Astrocyte (in vitro differentiated cells and primary cell): Measurements from ENCODE around the gene PXDC1. TPM values are rescaled to one million over a fixed set of nuclear protein-coding genes. Genes with fewer than 3 reads are reported as not detected.
"Not testable (repeated sequence)": the region's sequence is repeated elsewhere in the genome, so short reads cannot be mapped to it uniquely, and the experiment has no call there.

Experiments used
- DNase-seq: peaks from one replicate; pipeline ENCODE4 v3.0.0-alpha.2; 2010; ENCODE audit warnings: low read depth
- FAIRE-seq: peaks from 2 replicates; lab custom pipeline; 2011; peaks lifted over from hg19 to GRCh38; lab: Jason Lieb, UNC
- H2AFZ ChIP-seq: 2 replicates; pipeline ENCODE4 v1.6.0; 2012; ENCODE audit warnings: low read depth, low read length, inconsistent platforms
- H3K27ac ChIP-seq: 2 replicates; pipeline ENCODE4 v1.5.1; 2011; ENCODE audit warnings: low read depth, low read length, inconsistent platforms
- H3K27me3 ChIP-seq: 2 replicates; pipeline ENCODE4 v1.6.0; 2011; ENCODE audit warnings: low read length, inconsistent platforms; ENCODE audit not compliant: insufficient read depth
- H3K36me3 ChIP-seq: 2 replicates; pipeline ENCODE4 v1.5.1; 2011; ENCODE audit warnings: low read length, inconsistent platforms; ENCODE audit not compliant: insufficient read depth
- H3K4me1 ChIP-seq: 2 replicates; pipeline ENCODE4 v1.5.1; 2011; ENCODE audit warnings: low read length, inconsistent platforms; ENCODE audit not compliant: insufficient read depth
- H3K4me2 ChIP-seq: 2 replicates; pipeline ENCODE4 v1.6.0; 2012; ENCODE audit warnings: low read length, inconsistent platforms
- H3K4me3 ChIP-seq: 2 replicates; pipeline ENCODE4 v1.5.1; 2011; ENCODE audit warnings: low read depth, mild to moderate bottlenecking, low read length, inconsistent platforms; ENCODE audit not compliant: insufficient read depth
- H3K79me2 ChIP-seq: 2 replicates; pipeline ENCODE4 v1.6.0; 2012; ENCODE audit warnings: mild to moderate bottlenecking, low read length, inconsistent platforms; ENCODE audit not compliant: insufficient read depth
- H3K9ac ChIP-seq: 2 replicates; pipeline ENCODE4 v1.6.0; 2012; ENCODE audit warnings: mild to moderate bottlenecking, low read length, inconsistent platforms
- H3K9me3 ChIP-seq: 2 replicates; pipeline ENCODE4 v1.5.1; 2012; ENCODE audit warnings: low read depth, mild to moderate bottlenecking, low read length, inconsistent platforms; ENCODE audit not compliant: insufficient read depth
- H4K20me1 ChIP-seq: 2 replicates; pipeline ENCODE4 v1.6.0; 2012; ENCODE audit warnings: low read length, inconsistent platforms; ENCODE audit not compliant: insufficient read depth
- H3K27ac Mint-ChIP-seq: one replicate; pipeline ENCODE4 v1.8.0; 2021; ENCODE audit warnings: mild to moderate bottlenecking, mixed read lengths; ENCODE audit not compliant: unreplicated experiment
- H3K27me3 Mint-ChIP-seq: one replicate; pipeline ENCODE4 v1.8.0; 2021; ENCODE audit warnings: low read depth, mixed read lengths; ENCODE audit not compliant: unreplicated experiment
- H3K36me3 Mint-ChIP-seq: one replicate; pipeline ENCODE4 v1.8.0; 2021; ENCODE audit warnings: low read depth, mixed read lengths; ENCODE audit not compliant: unreplicated experiment
- H3K4me1 Mint-ChIP-seq: one replicate; pipeline ENCODE4 v1.8.0; 2021; ENCODE audit warnings: low read depth, mixed read lengths; ENCODE audit not compliant: unreplicated experiment
- H3K4me3 Mint-ChIP-seq: one replicate; pipeline ENCODE4 v1.8.0; 2021; ENCODE audit warnings: mild to moderate bottlenecking, moderate library complexity, mixed read lengths; ENCODE audit not compliant: unreplicated experiment
- H3K9me3 Mint-ChIP-seq: one replicate; pipeline ENCODE4 v1.8.0; 2021; ENCODE audit warnings: mild to moderate bottlenecking, mixed read lengths; ENCODE audit not compliant: unreplicated experiment
- CTCF ChIP-seq: IDR thresholded peaks from 2 replicates; pipeline ENCODE4 v1.5.1; 2011; ENCODE audit warnings: low read depth, mild to moderate bottlenecking, inconsistent platforms, low read length, moderate library complexity; ENCODE audit not compliant: insufficient read depth
- EZH2 ChIP-seq: IDR thresholded peaks from 2 replicates; pipeline ENCODE4 v1.6.1; 2012; ENCODE audit warnings: mild to moderate bottlenecking, low read length, inconsistent platforms; ENCODE audit not compliant: insufficient read depth
- total RNA-seq: library from RNA; stranded (reverse); gene quantifications from 2 replicates; pipeline ENCODE4 v1.2.1, GENCODE V29; 2021

Gene PXDC1
- total RNA-seq, 1 donor from 2014 or later, result 58.2 TPM

DNA sequence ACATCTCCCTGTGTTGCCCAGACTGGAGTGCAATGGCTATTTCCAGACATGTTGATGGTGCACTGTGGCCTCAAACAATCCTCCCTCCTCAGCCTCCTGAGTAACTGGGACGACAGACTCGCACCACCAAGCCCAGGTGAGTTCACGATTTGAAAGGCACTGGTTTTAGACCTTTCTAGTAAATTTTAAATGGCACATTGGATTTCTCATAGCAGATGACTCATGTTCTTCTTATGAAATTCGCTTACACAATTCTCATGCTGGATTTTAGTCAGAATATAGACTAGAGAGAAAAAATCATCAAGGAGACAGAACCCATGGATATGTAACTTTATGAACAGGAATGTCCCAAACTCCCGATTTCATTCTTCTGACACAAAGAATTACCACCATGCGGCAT lies 18.1 kb upstream of the PXDC1 start:
- Mint-ChIP-seq H3K36me3 (no peaks in the 10 kb centered on the region), H3K4me1 (peaks cover 16% of the 10 kb centered on the region), H3K27ac (no peak overlapping the region), H3K4me3 (no peak overlapping the region), H3K27me3 (no peaks in the 10 kb centered on the region), H3K9me3 (peaks cover 12% of the 10 kb centered on the region)
- DNase-seq (no peak), FAIRE-seq (no peak)
- H3K9ac ChIP-seq, result no peak overlapping the region
- H2AFZ ChIP-seq, result no peak overlapping the region
- peaks cover 3% of the 10 kb centered on the region for H3K27me3 ChIP-seq
- no peaks in the 10 kb centered on the region for H3K79me2 ChIP-seq
- H3K4me2 ChIP-seq, result peak overlapping the region; percentile 18
- no peaks in the 10 kb centered on the region for H4K20me1 ChIP-seq
- no peak overlapping the region for H3K27ac ChIP-seq
- no peaks in the 10 kb centered on the region for H3K9me3 ChIP-seq
- H3K36me3 ChIP-seq, result no peaks in the 10 kb centered on the region
- no peak for TF ChIP-seq CTCF
- TF ChIP-seq EZH2, result no peak
- no peaks in the 10 kb centered on the region for H3K4me1 ChIP-seq
- H3K4me3 ChIP-seq, result no peak overlapping the region

DNA sequence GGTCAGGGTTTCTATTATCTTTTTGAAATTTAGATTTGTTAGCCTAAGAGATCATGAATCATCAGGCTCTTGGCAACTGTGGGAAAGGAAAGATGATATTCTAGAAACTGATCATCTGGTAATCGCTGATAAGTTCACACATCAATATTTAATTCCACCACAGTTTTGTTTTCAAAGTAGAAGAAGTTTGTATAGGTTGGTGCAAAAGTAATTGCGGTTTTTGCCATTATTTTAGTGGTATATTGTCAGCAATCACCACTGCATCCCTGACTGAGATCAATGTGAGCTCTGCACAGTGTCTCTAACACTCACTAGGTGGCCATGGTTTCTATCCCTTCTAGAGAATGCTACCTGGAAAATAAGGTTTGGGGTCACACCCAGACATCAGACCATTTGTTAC lies 17.0 kb upstream of the PXDC1 start:
- Histone ChIP-seq H3K9me3 (no peaks in the 10 kb centered on the region), H3K27ac (no peak overlapping the region), H3K9ac (no peak overlapping the region), H3K4me3 (no peak overlapping the region), H3K27me3 (peaks cover 3% of the 10 kb centered on the region), H3K79me2 (no peaks in the 10 kb centered on the region), H2AFZ (no peak overlapping the region), H3K4me2 (no peak overlapping the region), H4K20me1 (no peaks in the 10 kb centered on the region), H3K4me1 (no peaks in the 10 kb centered on the region), H3K36me3 (no peaks in the 10 kb centered on the region)
- Mint-ChIP-seq H3K27ac (no peak overlapping the region), H3K4me3 (no peak overlapping the region), H3K4me1 (peaks cover 16% of the 10 kb centered on the region), H3K9me3 (peaks cover 12% of the 10 kb centered on the region), H3K36me3 (no peaks in the 10 kb centered on the region), H3K27me3 (peaks cover 3% of the 10 kb centered on the region)
- DNase-seq (no peak), FAIRE-seq (no peak)
- TF ChIP-seq CTCF (no peak), EZH2 (no peak)

DNA sequence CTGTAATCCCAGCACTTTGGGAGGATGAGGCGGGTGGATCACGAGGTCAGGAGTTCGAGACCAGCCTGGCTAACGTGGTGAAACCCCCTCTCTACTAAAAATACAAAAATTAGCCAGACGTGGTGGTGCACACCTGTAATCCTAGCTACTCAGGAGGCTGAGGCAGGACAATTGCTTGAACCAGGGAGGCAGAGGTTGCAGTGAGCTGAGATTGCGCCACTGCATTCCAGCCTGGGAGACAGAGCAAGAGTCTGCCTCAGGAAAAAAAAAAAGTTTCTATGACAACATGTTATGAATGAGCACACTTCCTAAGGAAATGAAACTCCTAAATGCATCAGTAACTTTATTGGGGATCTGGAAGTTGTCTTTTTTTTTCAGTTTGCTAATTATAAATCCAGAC lies 16.0 kb upstream of the PXDC1 start:
- peaks cover 13% of the 10 kb centered on the region for H3K4me1 Mint-ChIP-seq

More for the DNA sequence above, 16.0 kb upstream of the PXDC1 start:
- not testable (repeated sequence) for H3K9ac ChIP-seq, H2AFZ ChIP-seq, H3K79me2 ChIP-seq, H3K27me3 Mint-ChIP-seq, FAIRE-seq, H3K36me3 Mint-ChIP-seq, H3K27ac Mint-ChIP-seq, DNase-seq, H3K27me3 ChIP-seq, H3K9me3 ChIP-seq, H3K4me3 Mint-ChIP-seq, H3K4me1 ChIP-seq, H3K27ac ChIP-seq, H3K36me3 ChIP-seq, H3K4me2 ChIP-seq, H4K20me1 ChIP-seq, H3K4me3 ChIP-seq
- H3K9me3 Mint-ChIP-seq, result peaks cover 11% of the 10 kb centered on the region
